GM21723 (cell line): ENCODE measurements around the gene FOXP2.

Experiments used
- ATAC-seq: cut with Tn5 transposase; IDR thresholded peaks from one replicate; pipeline ENCODE4 v1.9.1; 2021; ENCODE audit warnings: mild to moderate bottlenecking, moderate library complexity; ENCODE audit not compliant: unreplicated experiment

FOXP2 gene

DNA sequence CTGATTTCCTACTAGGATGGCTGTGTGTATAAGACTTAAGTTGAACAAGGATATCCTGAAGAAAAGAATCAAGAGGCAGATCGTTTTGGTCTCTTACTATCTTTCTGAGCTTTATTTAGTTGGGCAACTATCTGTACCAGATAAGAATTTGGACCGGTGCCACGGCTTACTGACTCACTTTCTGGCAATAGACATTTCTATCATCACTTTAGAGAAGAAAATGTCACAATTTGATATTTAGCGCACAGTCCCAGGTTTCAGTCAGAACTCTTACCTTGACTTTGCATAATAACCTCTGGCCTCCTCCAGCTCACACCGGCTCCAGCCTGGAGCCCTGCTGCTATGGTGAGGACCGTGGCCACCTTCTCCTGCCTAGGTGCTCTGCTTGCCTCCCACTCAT, 289.1 kb downstream of the FOXP2 start:
- no peak for ATAC-seq

DNA sequence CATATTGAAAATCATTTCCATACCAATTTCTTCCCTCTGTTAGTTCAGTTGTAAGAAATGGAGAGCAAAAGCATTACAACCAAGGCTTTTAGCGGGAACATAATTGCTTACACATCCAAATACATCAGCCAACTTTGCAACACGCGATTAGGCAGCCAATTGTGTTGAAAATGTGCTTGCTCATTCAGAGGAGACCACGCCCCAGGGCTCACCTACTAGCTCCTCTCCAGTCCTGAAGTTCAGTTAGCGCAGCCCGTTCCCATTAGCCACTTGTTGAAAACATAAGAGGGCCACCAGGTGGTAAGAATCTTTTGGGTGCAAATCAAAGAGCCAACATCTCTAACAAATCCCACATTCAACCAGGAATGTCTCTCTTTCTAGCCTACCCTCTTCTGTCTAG, 294.0 kb downstream of the FOXP2 start:
- no peak for ATAC-seq

DNA sequence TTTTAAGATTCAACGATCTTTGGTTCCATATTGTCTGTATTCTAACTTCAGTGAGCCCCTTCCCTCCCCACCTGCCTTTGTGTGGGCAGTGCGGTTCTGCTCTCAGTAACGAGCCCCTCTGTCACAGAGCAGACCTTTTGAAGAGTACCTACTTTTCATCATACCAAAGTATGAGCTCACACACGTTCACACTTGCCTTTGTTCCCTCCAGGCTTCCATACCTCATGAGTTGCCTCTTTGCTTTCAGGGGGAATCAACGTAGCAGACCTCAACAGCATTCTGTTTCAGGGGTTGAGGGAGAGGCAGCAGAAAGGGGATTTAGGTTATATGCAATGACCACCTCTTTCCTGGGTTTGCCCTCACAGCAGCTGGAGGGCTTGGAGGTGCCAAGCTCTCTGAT, 295.9 kb downstream of the FOXP2 start:
- no peak for ATAC-seq

DNA sequence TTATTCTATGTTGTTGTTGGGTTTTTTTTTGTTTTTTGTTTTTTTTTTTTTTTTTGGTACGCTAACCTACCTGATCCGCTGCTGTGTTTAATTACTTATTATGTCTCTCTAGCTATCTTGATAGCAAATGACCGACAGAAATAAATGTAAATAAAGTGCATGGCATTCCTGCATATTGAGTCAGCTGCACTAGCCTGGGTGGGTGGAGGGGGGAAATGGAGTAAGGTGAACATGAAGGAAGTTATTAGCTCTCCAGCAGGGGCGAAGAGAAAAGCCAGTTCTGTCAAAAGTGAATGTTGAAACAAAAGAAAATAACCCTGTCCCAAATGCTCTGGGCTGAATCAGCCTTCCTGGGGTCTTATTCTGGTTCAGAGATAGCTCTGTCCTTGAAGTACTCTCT, 296.6 kb downstream of the FOXP2 start:
- no peak for ATAC-seq

DNA sequence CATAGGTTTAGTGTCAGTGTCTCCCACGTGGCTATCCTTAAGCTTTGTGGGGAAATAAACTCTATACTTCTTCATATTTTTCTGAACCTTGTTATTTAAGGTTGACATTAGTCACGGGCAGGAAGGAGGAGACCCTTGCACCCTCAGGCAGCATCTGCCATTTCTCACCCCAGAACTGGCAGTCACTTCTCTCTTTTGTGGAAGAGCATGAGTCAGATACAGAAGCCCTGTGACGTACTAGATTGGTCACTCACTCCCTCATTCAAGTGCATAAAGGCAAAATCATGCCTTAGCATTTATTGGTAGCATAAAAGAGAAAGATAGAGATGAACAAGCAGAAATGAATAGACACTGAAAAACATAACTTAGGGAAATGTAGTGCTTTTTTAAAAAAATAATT, 301.3 kb downstream of the FOXP2 start:
- ATAC-seq = no peak

DNA sequence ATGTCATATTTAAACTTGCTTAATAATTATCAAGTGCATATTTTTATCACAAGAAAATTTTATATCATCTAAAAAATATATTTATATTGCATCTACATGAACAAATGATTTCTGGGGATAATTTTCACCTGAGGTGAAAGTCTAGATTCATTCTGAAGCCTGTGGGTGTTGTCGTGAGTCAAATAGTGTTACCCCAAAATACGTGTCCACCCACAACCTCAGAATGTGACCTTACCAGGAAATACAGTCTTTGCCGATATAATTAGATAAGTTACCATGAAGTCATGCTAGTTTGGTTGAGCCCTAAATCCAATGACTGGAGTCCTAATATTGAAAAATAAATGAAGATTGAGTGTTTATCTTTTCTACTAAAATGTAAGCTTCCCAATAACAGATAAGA, 304.2 kb downstream of the FOXP2 start:
- peak; percentile 64 for ATAC-seq

DNA sequence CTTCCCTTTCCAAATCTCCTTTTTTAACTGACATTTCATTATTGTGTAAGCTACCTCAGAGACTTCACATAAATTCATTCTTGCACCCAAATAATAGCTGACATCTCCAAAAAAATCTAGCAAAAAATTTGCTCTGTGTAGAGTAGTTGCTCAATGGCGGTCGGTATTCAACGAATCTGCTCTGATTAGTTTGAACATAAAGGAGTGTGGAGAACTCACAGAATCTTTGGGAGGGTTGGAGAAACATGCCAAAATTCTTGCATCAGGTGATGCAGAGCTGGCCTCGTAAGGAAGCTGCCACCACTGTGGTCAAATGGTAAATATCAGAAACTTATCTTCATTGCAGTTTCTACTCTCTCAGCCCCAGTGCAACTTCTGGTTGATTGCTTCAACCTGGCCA, 306.1 kb downstream of the FOXP2 start:
- no peak for ATAC-seq

DNA sequence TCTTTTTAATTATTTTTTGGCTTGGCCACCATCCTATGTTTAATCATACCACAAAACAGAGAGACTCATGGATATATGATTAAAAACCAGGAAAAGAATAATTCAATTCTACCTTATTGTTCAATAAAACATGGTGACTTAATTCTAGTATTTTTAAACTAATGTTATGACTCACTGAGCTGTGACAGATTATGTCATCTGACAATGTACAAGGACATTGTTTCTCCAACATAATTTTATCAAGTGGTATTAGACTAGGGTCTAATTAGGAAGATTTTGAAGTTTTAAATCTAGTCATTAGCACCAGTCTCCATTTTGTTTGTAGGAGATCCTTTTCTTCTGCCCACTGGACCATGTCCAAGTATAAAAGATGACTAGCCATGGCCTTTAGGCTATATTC, 307.9 kb downstream of the FOXP2 start:
- ATAC-seq = no peak

DNA sequence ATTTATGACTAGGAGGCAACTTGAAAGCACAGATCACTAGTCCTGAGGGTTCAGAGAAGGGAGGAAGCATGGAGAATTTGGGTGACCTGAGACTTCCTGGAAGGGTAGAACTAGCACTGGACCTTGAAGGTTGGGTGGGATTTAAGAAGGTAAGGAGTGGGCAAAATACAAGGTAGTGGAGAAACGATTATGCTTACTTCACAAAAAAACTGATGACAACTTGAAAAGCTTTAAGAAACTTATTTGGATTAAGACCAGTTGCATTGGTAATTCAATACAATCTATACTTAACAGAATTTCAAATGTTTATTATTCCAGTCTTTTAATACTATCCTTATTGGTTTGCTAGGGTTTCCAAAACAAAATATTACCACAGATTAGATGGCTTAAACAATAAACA, 308.7 kb downstream of the FOXP2 start:
- no peak for ATAC-seq

DNA sequence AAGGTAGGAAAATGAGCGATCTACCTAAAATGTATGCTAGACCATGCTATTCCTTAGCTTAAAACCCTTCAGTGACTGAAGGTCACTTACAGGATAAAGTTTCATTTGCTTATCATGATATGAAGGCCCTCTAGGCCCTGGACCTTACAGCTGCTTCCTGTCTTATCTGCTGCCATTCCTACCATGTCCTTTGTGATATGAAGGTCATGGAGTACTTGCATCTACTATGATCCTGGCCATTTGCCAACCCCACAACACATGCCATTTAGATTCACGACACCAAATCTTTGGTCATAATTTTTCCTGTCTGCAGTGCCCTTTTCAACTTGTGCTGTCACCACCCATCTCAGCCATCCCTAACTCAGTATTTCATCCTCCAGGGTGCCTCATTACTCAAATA, 325.5 kb downstream of the FOXP2 start:
- no peak for ATAC-seq

DNA sequence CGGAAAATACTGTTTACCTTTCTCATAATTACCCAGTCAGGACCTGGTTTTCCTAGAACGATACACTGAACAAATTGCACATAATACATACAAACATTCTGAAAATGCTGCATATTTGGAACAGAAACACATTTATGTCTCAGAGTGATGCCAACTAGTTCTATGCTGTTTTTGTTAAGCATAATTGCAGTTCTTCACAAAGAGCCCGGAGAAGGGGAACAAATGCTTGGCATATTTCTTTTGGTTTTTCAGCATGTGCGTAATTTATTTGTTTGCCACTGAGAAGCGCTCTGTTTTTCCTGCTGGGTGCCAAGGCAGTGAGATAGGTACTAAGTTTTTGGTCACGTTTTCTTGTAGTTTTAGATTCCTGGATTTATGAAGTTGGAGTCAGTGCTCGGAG, 326.3 kb downstream of the FOXP2 start:
- no peak for ATAC-seq

DNA sequence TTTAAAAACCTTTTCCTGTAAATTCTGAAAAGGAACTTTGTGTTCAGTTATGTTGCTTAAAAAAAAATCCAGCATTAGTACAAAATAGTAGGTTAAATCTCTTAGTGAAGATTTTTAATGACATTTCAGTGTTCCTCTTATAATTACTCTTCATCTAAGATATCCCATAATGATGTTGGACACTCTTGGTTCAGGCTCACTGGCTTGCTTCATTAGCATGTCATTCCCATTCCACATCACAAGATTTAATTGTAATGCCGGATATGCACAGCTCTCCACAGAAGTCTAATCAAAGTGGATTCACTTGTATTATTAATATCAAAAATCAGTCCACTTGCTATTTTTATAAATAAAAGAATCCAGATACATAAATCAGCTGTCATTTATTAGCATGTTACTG, 327.3 kb downstream of the FOXP2 start:
- ATAC-seq = no peak
